SK-N-SH treated with all-trans-retinoic acid at 6 μM for 48 hours (cell line): Measurements from ENCODE around the gene ATP10B.

Source experiments
- ATAC-seq: fragments of 200-7000 bp; cut with Tn5 transposase; 3 replicates; pipeline ENCODE4 v1.9.1; 2020; ENCODE audit warnings: mild to moderate bottlenecking, moderate library complexity
- ARNTL ChIP-seq: fragments of 450-650 bp; formaldehyde crosslinking; IDR thresholded peaks from 2 replicates; pipeline ENCODE4 v1.5.0; 2020; ENCODE audit warnings: low read depth, mild to moderate bottlenecking, moderate library complexity, borderline replicate concordance
- BACH2 ChIP-seq: fragments of 250-450 bp; sonication (Bioruptor Pico); IDR thresholded peaks from 2 replicates; pipeline ENCODE4 v1.9.0; 2021; ENCODE audit warnings: mild to moderate bottlenecking, borderline replicate concordance
- CREB5 ChIP-seq: fragments of 250-450 bp; sonication (Bioruptor Pico); IDR thresholded peaks from 2 replicates; pipeline ENCODE4 v1.5.1; 2020; ENCODE audit warnings: low read depth, mild to moderate bottlenecking, moderate library complexity
- CSRNP3 ChIP-seq: fragments of 250-450 bp; sonication (Bioruptor Pico); IDR thresholded peaks from 2 replicates; pipeline ENCODE4 v1.5.1; 2021; ENCODE audit warnings: mild to moderate bottlenecking, moderate library complexity
- ESRRG ChIP-seq: fragments of 250-450 bp; sonication (Bioruptor Pico); IDR thresholded peaks from 2 replicates; pipeline ENCODE4 v1.6.1; 2021; ENCODE audit warnings: mild to moderate bottlenecking
- GLIS3 ChIP-seq: fragments of 250-450 bp; sonication (Bioruptor Pico); IDR thresholded peaks from 2 replicates; pipeline ENCODE4 v1.5.0; 2020; ENCODE audit warnings: mild to moderate bottlenecking, moderate library complexity
- ISL1 ChIP-seq: fragments of 250-450 bp; sonication (Bioruptor Pico); IDR thresholded peaks from 2 replicates; pipeline ENCODE4 v2.1.2; 2022; ENCODE audit warnings: mild to moderate bottlenecking, moderate library complexity
- OSR1 ChIP-seq: fragments of 250-450 bp; sonication (Bioruptor Pico); IDR thresholded peaks from 2 replicates; pipeline ENCODE4 v1.8.0; 2022; ENCODE audit warnings: moderate library complexity, mild to moderate bottlenecking, inconsistent platforms
- PATZ1 ChIP-seq: fragments of 250-450 bp; sonication (Bioruptor Pico); IDR thresholded peaks from 2 replicates; pipeline ENCODE4 v1.8.0; 2020; ENCODE audit warnings: mild to moderate bottlenecking, moderate library complexity, borderline replicate concordance
- POU6F1 ChIP-seq: fragments of 250-450 bp; sonication (Bioruptor Pico); IDR thresholded peaks from 2 replicates; pipeline ENCODE4 v1.8.0; 2021; ENCODE audit warnings: low read depth, mild to moderate bottlenecking, moderate library complexity, borderline replicate concordance
- PPARA ChIP-seq: fragments of 250-450 bp; sonication (Bioruptor Pico); IDR thresholded peaks from 2 replicates; pipeline ENCODE4 v1.5.0; 2020; ENCODE audit warnings: mild to moderate bottlenecking, borderline replicate concordance
- RARB ChIP-seq: fragments of 250-450 bp; sonication (Bioruptor Pico); IDR thresholded peaks from 2 replicates; pipeline ENCODE4 v1.8.0; 2021; ENCODE audit warnings: mild to moderate bottlenecking, moderate library complexity
- SNAI2 ChIP-seq: fragments of 250-450 bp; sonication (Bioruptor Pico); IDR thresholded peaks from 2 replicates; pipeline ENCODE4 v1.5.0; 2020; ENCODE audit warnings: mild to moderate bottlenecking, moderate library complexity
- TCF4 ChIP-seq: fragments of 250-450 bp; sonication (Bioruptor Pico); IDR thresholded peaks from 2 replicates; pipeline ENCODE4 v1.8.0; 2021; ENCODE audit warnings: mild to moderate bottlenecking, moderate library complexity, borderline replicate concordance
- TOX ChIP-seq: fragments of 250-450 bp; sonication (Bioruptor Pico); IDR thresholded peaks from 2 replicates; pipeline ENCODE4 v1.8.0; 2021; ENCODE audit warnings: mild to moderate bottlenecking, moderate library complexity, borderline replicate concordance
- TSHZ2 ChIP-seq: fragments of 250-450 bp; sonication (Bioruptor Pico); IDR thresholded peaks from 2 replicates; pipeline ENCODE4 v1.5.0; 2020; ENCODE audit warnings: mild to moderate bottlenecking, moderate library complexity
- ZC3H10 ChIP-seq: fragments of 250-450 bp; sonication (Bioruptor Pico); IDR thresholded peaks from 2 replicates; pipeline ENCODE4 v1.5.1; 2021; ENCODE audit warnings: mild to moderate bottlenecking, moderate library complexity
- ZFP3 ChIP-seq: fragments of 250-450 bp; sonication (Bioruptor Pico); IDR thresholded peaks from 2 replicates; pipeline ENCODE4 v1.5.0; 2020; ENCODE audit warnings: mild to moderate bottlenecking, moderate library complexity
- ZFP30 ChIP-seq: fragments of 450-650 bp; formaldehyde crosslinking; IDR thresholded peaks from 2 replicates; pipeline ENCODE4 v1.5.0; 2022; ENCODE audit warnings: mild to moderate bottlenecking, moderate library complexity
- ZNF565 ChIP-seq: fragments of 450-650 bp; formaldehyde crosslinking; conservative IDR thresholded peaks from 2 replicates; pipeline ENCODE4 v1.5.0; 2020; ENCODE audit warnings: low read depth, mild to moderate bottlenecking, moderate library complexity
- ZNF70 ChIP-seq: fragments of 450-650 bp; formaldehyde crosslinking; IDR thresholded peaks from 2 replicates; pipeline ENCODE4 v1.5.0; 2020; ENCODE audit warnings: mild to moderate bottlenecking, moderate library complexity
- ZNF8 ChIP-seq: fragments of 450-650 bp; formaldehyde crosslinking; IDR thresholded peaks from 2 replicates; pipeline ENCODE4 v1.5.0; 2020; ENCODE audit warnings: mild to moderate bottlenecking, moderate library complexity

The ATP10B gene

GRCh38 chr5:160702311-160702803 is 149.7 kb downstream of the ATP10B start (continued):
- TF ChIP-seq POU6F1 (CRISPR knock-in tag): no peak
- no peak for TF ChIP-seq OSR1 (CRISPR knock-in tag)
- TF ChIP-seq BACH2 (CRISPR knock-in tag): no peak
- no peak for TF ChIP-seq PPARA (CRISPR knock-in tag)
- no peak for TF ChIP-seq ARNTL (CRISPR knock-in tag)
- no peak for TF ChIP-seq RARB (CRISPR knock-in tag)

GRCh38 chr5:160701403-160701802 is 150.6 kb downstream of the ATP10B start:
- no peak for TF ChIP-seq TCF4
- no peak for TF ChIP-seq ESRRG
- TF ChIP-seq SNAI2 (CRISPR knock-in tag): no peak
- no peak for TF ChIP-seq TOX (CRISPR knock-in tag)
- TF ChIP-seq ZNF565 (CRISPR knock-in tag): no peak
- no peak for TF ChIP-seq CSRNP3 (CRISPR knock-in tag)
- no peak for TF ChIP-seq ISL1 (CRISPR knock-in tag)
- TF ChIP-seq ZNF70 (CRISPR knock-in tag): no peak
- no peak for TF ChIP-seq CREB5
- no peak for TF ChIP-seq ARNTL (CRISPR knock-in tag)
- TF ChIP-seq ZFP30: no peak
- TF ChIP-seq RARB (CRISPR knock-in tag): no peak
- TF ChIP-seq PPARA (CRISPR knock-in tag): no peak
- no peak for TF ChIP-seq TSHZ2 (CRISPR knock-in tag)
- TF ChIP-seq POU6F1 (CRISPR knock-in tag): no peak
- TF ChIP-seq ZNF8 (CRISPR knock-in tag): no peak
- no peak for TF ChIP-seq PATZ1
- no peak for ATAC-seq

GRCh38 chr5:160699301-160699700 is 152.7 kb downstream of the ATP10B start:
- no peak for ATAC-seq
- no peak for TF ChIP-seq BACH2 (CRISPR knock-in tag)
- no peak for TF ChIP-seq TSHZ2 (CRISPR knock-in tag)
- no peak for TF ChIP-seq ZNF8 (CRISPR knock-in tag)
- no peak for TF ChIP-seq TOX (CRISPR knock-in tag)
- no peak for TF ChIP-seq ISL1 (CRISPR knock-in tag)
- TF ChIP-seq ESRRG: no peak
- TF ChIP-seq ZFP3 (CRISPR knock-in tag): no peak
- no peak for TF ChIP-seq PPARA (CRISPR knock-in tag)
- TF ChIP-seq ZC3H10: no peak
- TF ChIP-seq CREB5: no peak
- no peak for TF ChIP-seq ARNTL (CRISPR knock-in tag)
- TF ChIP-seq GLIS3 (CRISPR knock-in tag): no peak
- no peak for TF ChIP-seq OSR1 (CRISPR knock-in tag)
- no peak for TF ChIP-seq ZNF565 (CRISPR knock-in tag)
